ENCODE measurements around the gene C9orf43. TPM values are rescaled to one million over a fixed set of nuclear protein-coding genes. Genes with fewer than 3 reads are reported as not detected.
"Not testable (repeated sequence)": the region's sequence is repeated elsewhere in the genome, so short reads cannot be mapped to it uniquely, and the experiment has no call there.

Gene C9orf43, protein sequence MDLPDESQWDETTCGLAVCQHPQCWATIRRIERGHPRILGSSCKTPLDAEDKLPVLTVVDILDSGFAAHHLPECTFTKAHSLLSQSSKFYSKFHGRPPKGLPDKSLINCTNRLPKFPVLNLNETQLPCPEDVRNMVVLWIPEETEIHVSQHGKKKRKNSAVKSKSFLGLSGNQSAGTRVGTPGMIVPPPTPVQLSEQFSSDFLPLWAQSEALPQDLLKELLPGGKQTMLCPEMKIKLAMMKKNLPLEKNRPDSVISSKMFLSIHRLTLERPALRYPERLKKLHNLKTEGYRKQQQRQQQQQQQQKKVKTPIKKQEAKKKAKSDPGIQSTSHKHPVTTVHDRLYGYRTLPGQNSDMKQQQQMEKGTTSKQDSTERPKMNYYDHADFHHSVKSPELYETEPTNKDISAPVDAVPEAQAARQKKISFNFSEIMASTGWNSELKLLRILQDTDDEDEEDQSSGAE
- 0.45 TPM for total RNA-seq
- long read RNA-seq, partial matches to known transcripts: 0 of 3 reads
- long read RNA-seq, other reads (novel, unspliced or antisense): 1 of 3 reads

DNA sequence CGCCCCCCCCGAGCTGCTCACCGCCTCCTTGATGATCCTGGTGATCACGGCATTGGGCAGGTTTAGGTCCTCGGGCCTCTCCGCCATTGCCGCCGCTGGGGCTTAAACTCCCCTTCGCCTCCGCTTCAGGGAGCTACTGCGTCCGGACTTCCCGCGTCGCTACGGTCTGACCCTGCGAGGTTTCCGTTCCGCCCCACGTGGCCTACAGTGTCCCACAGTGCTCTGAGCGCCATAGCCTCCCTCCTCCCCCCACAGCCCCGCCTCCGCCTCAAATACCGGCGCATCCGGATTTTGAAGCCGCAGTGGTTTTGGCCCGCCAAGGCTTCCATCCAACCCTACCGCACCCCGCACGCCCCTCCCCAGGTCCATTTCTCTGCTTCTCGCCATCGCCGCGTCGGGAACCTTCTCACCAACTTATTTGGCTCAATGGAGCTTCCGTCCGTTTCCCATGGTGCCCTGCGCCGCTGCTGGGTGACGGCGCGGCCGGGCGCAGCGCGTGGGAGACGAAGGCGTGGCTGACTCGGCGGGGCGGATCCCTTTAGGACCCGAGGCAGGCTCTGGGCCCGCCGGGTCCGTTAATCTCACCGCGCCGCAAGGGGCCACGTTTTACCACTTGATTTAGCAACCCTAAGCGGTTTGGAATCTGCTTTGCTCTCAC, at the start of gene C9orf43, which contains the start of gene POLE3:
TSS of gene C9orf43 (plus strand) at position 541 of the 658 bp plus-strand sequence. CDS start 2,747 bp downstream, outside the sequence.
TSS of gene POLE3 (minus strand) at position 469 of the 658 bp plus-strand sequence. CDS start at position 87, 382 bp downstream.
- peak; percentile 98 for DNase-seq (ENCODE audit: low spot score)

DNA sequence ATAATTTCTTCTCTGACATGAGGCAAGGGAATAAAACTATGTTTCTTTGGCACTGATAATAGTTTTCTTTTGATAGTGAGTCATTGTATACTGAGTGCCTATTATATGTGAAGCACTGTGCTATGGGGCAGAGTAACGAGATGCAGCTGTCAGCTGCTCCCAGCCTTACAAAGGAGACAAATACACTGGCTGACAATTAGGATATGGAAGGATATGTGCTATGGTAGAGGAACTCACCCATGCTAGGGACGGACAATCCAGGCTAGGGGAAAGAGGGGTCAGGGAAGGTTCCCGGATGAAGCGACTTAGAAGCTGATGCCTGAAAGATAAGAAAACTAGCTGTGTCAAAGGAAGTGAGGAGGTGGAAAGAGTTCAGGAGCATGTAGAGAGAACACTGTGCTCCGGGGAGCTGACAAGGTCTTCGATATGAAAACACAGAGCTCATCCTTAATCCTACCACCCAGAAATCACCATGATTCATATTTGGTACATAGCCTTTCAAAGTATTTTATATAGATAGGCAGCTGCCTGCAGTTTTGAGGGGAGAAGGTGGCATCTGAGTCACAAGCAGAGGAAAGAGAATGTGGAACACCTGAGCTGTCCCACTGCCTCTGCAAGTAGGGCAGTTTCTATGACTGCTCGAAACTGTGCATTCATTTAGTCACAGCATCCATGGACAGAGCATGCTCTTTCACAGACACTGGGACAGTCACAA, 49.1 kb upstream of the C9orf43 start:
- DNase-seq (ENCODE audit: low spot score): peak; percentile 6

DNA sequence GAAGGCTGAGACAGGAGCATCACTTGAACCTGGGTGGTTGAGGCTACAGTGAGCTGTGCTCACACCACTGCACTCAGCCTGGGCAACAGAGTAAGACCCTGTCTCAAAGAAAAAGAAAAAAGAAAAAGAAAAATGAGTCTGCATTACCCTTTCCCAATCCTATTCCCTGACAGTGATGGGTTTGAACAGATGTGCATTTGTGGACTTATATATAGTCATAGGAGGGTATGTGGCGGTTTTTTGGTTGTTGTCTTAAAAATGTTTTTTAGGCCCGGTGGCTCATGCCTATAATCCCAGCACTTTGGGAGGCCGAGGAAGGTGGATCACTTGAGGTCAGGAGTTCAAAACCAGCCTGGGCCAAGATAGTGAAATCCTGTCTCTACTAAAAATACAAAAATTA, 47.2 kb upstream of the C9orf43 start:
- no peak for DNase-seq (ENCODE audit: low spot score)

DNA sequence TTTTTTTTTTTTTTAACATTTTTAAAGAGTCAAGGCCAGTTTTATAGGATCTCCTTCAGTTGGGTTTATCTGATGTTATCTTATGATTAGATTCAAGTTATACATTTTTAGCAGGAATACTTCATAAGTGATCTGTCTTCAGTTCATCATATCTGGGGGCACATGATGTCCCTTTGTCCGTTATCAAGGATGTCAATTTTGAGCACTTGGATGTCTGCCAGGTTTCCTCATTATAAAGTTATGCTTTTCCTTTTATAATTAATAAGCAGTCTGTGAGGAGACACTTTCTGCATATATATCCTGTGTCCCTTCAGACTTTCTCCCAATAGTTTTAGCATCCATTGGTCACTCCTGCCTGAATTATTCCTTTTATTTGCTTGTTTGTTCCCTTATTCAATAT, 45.6 kb upstream of the C9orf43 start:
- no peak for DNase-seq (ENCODE audit: low spot score)

DNA sequence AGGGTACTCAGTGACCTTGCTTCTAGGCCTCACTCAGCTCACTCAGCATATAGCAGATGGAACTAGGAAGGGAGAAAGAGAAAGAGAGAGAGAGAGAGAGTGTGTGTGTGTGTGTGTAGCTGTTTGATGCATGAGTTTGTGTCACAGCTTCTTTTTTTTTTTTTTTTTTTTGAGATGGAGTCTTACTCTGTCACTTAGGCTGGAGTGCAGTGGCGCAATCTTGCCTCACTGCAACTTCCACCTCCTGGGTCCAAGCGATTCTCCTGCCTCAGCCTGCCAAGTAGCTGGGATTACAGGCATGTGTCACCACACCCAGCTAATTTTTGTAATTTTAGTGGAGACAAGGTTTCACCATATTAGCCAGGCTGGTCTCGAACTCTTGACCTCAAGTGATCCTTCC, 44.9 kb upstream of the C9orf43 start:
- DNase-seq (ENCODE audit: low spot score): not testable (repeated sequence)

DNA sequence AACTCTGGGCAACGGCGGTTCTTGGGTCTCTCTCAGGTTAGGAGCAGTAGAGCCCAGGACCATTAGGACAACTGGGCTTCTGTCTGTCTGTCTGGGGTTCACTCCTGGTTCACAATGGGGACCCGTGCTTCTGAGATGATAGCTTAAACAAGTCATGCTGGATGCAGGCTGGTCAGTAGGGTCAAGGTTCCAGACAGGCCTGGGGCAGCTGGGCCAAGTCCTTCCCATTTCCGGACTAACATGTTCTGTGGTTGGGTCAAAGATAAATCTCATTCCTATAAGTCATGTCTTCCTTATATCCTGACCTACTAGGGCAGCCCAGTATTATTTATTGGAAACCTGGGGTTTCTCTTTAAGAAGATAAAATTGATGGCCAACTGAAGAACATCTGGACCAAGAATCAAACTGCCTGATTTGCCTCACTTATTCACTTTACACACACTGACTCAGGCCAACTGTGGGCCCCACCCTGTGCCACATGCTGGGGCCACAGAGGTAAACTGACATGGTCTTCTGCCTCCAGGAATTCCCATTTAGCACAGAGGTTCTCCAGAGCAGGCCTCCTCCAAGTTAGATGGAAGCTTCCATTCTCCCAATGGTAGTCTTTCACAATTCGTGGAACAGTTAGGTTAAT, 42.1 kb upstream of the C9orf43 start:
- no peak for DNase-seq (ENCODE audit: low spot score)

DNA sequence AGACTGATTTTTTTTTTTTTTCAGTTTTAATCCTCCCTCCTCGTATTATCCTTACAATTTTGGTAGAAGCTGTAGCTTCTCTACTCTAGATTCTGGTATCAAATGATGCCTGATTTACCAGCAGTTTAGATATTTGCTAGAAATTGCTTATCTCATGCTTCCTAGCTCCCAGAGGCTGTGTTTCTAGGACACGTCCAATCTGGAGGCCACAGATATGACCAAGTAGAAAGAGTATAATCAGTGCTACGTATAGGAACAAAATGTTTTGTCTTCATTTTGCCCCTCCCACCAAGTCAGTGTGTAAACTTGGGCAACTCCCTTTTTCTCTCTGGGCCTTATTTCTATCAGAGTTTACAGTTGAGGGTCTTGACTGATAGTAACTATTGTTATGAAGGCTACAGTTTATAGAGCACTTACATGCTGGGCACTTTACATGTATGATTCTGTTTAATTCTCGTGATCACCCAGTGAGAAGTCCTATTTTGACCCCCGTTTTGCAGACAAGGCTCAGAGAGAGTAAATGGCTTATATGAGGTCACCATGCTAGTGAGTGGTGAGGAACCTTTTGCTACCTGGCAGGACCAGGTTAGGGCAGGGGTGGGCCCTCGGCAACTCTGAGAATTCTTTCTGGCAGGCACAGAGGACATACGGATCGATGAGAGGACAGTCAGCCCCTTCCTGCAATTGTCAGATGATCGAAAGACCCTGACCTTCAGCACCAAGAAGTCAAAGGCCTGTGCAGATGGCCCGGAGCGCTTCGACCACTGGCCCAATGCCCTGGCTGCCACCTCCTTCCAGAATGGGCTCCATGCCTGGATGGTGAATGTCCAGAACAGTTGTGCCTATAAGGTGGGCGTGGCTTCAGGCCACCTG, 41.3 kb upstream of the C9orf43 start:
- DNase-seq (ENCODE audit: low spot score): no peak

DNA sequence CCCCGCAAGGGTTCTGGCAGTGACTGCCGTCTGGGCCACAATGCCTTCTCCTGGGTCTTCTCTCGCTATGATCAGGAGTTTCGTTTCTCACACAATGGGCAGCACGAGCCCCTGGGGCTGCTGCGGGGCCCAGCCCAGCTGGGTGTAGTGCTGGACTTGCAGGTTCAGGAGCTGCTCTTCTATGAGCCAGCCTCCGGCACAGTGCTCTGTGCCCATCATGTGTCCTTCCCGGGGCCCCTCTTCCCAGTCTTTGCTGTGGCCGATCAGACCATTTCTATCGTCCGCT, 40.7 kb upstream of the C9orf43 start:
- DNase-seq (ENCODE audit: low spot score): no peak

DNA sequence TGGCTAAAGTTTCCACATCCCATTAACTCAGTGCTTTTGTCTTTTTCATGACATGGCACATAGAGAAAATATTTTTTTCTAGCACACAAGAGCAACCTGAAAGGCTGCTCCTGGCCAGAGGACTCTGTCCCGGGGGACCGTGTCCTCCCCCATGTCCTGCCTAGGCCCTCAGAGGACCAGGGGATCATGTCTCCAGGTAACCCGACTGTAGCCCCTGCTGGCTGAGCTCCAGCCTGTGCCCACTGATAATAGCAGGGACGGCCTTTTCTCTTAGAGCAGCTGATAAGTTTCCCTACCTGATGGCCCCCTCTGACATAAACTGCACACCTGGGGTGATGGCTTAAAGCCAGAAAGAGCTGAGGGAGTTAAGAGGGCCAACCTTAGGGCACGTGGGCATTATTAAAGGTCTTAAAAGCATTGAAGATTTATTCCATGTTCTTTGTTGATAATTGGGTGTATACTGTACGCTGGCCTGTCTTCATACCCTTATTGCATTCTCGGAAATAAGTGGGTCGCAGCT, 39.7 kb upstream of the C9orf43 start:
- no peak for DNase-seq (ENCODE audit: low spot score)

DNA sequence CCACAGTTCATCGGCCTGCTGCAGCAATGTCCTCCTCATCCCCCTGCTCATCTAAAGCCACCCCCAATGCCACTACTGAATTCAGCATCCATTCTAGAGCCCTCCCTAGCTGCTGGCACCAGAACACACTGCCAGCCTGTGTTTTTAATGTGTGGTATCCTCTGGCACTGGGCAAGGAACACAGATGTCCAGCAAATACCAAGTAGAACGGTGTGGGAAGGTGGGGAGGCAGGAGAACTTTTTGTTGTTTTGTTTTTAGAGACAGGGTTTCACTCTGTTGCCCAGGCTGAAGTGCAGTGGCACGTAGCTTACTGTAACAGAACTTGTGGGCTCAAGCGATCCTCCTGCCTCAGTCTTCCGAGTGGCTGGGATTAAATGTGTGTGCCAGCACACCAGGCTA, 38.5 kb upstream of the C9orf43 start:
- DNase-seq (ENCODE audit: low spot score): no peak

DNA sequence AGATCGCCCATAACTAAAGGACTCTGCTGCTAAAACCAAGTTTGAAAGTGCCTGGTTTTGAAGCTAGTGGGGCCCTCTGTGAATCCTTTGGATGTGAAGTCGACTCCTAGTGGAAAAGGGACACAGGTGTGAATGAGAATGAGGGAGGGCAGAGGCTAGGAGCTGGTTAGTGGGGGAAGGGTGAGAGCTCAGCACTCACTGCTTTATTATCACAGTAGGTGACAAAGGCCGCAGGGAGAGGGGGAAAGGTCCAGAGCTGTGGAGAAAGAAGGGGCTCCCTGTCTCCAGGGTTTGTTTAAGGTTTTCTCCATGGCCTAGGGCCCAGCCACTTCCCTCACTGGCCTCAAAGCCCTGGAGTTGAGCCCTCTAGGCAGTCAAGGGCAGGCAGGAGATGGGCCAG, 37.3 kb upstream of the C9orf43 start:
- DNase-seq (ENCODE audit: low spot score): no peak

DNA sequence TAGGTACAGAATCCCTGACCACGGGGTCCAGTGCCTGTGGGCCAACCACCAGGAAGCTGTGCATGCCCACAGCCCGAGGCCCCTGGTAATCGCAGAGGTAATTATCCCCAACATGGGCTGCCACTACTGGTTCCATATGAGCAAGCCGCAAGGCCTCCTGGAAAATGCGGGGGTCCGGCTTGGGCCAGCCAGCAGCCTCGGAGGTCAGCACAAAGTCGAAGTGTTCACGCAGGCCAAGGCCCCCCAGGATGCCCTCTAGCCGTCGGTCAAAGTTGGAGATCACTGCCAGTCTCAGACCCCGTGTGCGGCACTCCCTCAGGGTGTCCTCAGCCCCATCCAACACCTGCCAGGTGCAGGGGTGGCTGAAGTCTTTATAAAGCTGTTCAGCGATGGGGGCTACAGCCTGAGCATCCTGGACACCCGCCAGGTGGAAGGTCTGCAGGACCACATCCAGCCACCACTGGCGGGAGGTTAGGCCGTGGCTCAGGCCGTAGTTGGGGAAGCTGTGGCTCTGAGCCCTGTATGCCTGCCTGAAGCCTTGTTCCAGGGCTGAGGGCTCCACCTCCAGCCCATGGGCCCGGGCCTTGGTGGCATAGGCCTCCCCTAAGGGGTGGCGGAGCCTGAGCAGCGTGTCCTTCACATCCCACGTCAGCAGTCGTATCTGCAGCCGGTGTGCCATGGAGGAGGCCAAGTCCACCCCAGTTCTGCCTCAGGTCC, 36.7 kb upstream of the C9orf43 start:
- no peak for DNase-seq (ENCODE audit: low spot score)

DNA sequence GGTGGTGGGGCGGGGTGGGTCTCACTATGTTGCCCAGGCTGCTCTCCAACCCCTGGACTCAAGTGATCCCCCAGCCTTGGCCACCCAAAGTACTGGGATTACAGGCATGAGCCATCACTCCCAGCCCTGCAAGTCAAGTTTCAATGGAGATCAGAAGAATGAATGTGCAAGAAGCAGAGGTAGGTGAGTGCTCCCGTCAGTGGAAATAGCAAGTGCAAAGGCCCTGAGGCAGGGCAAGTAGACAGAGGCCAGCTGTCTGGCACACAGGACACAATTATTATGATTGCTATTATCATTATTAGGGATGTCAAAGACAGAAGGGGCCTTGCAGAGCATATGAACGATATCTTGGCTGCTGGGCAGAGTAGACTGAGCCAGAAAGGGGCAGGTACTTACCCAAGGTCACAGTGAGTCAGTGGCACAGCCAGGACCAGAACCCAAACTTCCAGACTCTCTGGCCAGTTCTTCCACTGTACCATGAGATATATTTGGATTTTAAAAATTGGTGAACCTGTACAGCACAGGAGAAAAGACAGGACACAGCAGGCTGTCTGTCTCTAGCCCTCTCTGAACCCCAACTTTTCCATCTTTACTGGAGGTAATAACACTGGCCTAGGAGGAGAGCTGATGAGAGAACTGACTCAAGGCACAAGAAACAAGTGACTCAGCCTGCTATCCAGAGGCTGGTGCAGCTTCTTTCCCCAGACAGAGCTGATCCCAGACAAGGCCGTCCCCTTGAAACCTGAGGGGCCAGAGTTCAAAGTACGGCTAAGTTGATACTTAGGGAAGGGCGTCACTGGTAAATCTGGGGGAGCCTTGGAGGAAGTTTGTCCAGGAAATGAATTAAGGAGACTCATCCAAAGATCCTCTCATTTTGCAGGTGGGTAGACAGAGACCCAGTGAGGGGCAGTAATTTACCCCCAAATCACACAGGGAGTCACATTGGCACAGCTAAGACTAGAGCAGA, 35.2 kb upstream of the C9orf43 start:
- no peak for DNase-seq (ENCODE audit: low spot score)

DNA sequence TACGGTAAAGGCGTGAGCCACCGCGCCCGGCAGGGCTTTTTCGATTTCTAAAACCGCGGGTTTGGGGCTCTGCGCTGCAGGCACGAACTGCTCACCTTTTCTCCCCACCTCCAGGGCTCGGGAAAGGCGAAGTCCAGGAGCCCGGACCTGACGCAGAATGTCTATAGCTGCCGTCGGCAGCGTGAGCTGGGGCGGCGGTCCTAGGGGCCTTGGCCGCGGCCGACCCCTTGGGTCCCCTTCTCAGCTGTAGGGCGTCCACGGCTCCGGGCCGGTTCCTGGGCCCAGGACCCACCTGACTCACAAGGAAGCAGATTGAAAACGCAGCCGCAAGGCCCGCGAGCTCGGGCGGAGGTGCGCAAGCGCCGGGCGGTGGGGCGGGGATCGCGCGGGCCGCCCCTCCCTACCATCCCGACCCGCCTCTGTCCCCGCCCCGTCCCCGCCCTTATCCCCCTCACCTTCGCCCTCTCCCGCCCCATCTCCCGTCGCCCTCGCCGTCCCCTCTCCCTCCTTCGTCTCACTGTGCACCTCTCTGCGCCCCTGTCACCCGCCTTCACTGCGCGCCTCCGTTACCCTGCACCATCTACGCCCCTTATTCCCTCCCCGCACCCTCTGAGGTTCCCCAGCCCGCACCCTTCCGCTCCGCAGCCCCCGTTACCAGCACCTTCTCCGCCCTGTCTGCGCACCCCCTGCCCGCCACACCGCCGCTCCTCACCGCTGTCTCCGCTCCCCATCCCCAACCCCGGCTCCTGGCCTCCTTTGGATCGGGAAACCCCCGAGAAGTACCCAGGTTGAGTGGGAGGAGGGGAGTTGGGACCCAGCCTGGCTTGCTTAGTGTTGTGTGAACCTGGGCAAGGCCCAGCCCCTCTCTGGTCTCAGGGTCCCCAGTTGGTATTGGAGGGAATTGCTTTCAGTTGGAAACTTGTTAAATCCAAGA, 33.6 kb upstream of the C9orf43 start, which contains the start of gene HDHD3:
TSS of gene HDHD3 (minus strand) at position 353 of the 934 bp plus-strand sequence. CDS start 2,632 bp downstream, outside the sequence.
- DNase-seq (ENCODE audit: low spot score): no peak

DNA sequence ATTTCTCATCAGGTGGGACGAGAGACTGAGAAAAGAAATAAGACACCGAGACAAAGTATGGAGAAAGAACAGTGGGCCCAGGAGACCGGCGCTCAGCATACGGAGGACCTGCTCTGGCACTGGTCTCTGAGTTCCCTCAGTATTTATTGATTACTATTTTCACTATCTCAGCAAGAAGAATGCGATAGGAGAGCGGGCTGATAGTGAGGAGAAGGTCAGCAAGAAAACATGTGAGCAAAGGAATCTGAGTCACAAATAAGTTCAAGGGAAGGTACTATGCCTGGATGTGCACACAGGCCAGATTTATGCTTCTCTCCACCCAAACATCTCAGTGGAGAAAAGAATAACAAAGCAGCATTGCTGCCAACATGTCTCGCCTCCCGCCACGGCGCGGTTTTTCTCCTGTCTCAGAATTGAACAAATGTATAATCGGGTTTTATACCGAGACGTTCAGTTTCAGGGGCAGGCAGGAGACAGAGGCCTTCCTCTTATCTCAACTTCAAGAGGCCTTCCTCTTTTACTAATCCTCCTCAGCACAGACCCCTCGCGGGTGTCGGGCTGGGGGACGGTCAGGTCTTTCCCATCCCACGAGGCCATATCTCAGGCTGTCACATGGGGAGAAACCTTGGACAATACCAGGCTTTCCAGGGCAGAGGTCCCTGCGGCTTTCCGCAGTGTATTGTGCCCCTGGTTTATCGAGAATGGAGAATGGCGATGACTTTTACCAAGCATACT, 31.3 kb upstream of the C9orf43 start:
- DNase-seq (ENCODE audit: low spot score): not testable (repeated sequence)

DNA sequence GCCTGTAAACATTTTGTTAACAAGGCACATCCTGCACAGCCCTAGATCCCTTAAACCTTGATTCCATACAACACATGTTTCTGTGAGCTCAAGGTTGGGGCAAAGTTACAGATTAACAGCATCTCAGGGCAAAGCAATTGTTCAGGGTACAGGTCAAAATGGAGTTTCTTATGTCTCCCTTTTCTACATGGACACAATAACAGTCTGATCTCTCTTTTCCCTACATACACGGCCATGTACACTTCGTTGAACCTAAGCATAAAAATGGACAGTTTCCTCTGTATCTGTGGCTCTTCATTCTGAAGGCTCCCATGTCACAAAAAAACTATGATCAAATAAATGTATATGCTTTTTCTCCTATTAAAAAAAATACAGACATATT, 30.7 kb upstream of the C9orf43 start:
- DNase-seq (ENCODE audit: low spot score): not testable (repeated sequence)
